GM19351 (cell line): ENCODE data around the gene TPST2.

Experiments used
- ATAC-seq: cut with Tn5 transposase; IDR thresholded peaks from one replicate; pipeline ENCODE4 v1.9.1; 2021; ENCODE audit warnings: mild to moderate bottlenecking, moderate library complexity; ENCODE audit not compliant: unreplicated experiment

TPST2 gene

GRCh38 chr22:26559961-26560575, 29.9 kb downstream of the TPST2 start:
- ATAC-seq = no peak

GRCh38 chr22:26558248-26558895, 31.6 kb downstream of the TPST2 start:
- ATAC-seq = no peak

- ATAC-seq = no peak
These were observed 33.0 kb downstream of the TPST2 start for GRCh38 chr22:26556904-26557303.

- ATAC-seq = no peak
These were observed 34.5 kb downstream of the TPST2 start for GRCh38 chr22:26555478-26555877.

- ATAC-seq = no peak
These were observed 35.0 kb downstream of the TPST2 start for GRCh38 chr22:26554956-26555355.

GRCh38 chr22:26553056-26553752, 36.7 kb downstream of the TPST2 start:
- ATAC-seq = no peak

- ATAC-seq = no peak
These were observed 37.5 kb downstream of the TPST2 start for GRCh38 chr22:26552466-26552865.

GRCh38 chr22:26551568-26551967, 38.4 kb downstream of the TPST2 start:
- no peak for ATAC-seq

GRCh38 chr22:26550498-26551033, 39.4 kb downstream of the TPST2 start:
- ATAC-seq = no peak

- no peak for ATAC-seq
These were observed 39.9 kb downstream of the TPST2 start for GRCh38 chr22:26549902-26550497.

GRCh38 chr22:26548984-26549383, 40.9 kb downstream of the TPST2 start:
- ATAC-seq = no peak

GRCh38 chr22:26548303-26548702, 41.6 kb downstream of the TPST2 start:
- no peak for ATAC-seq

GRCh38 chr22:26547837-26548236, 42.1 kb downstream of the TPST2 start:
- ATAC-seq = no peak

GRCh38 chr22:26547426-26547825, 42.5 kb downstream of the TPST2 start:
- no peak for ATAC-seq

GRCh38 chr22:26546282-26546681, 43.6 kb downstream of the TPST2 start:
- ATAC-seq = no peak

- no peak for ATAC-seq
These were observed 44.1 kb downstream of the TPST2 start for GRCh38 chr22:26545827-26546226.

- no peak for ATAC-seq
These were observed 44.5 kb downstream of the TPST2 start for GRCh38 chr22:26545385-26545784.

GRCh38 chr22:26544489-26544888, 45.4 kb downstream of the TPST2 start:
- no peak for ATAC-seq

GRCh38 chr22:26542831-26543230, 47.1 kb downstream of the TPST2 start:
- no peak for ATAC-seq

- ATAC-seq = no peak
These were observed 48.6 kb downstream of the TPST2 start for GRCh38 chr22:26541167-26541819.

GRCh38 chr22:26540119-26540518, 49.8 kb downstream of the TPST2 start:
- ATAC-seq = no peak
